ENCODE results near the gene KIF21B.
"Not testable (repeated sequence)": the region's sequence is repeated elsewhere in the genome, so short reads cannot be mapped to it uniquely, and the experiment has no call there.

KIF21B gene

GRCh38 chr1:200968469-200969410 is 54.8 kb downstream of the KIF21B start:
- no peak for DNase-seq

- no peak for DNase-seq
These were observed 55.6 kb downstream of the KIF21B start for GRCh38 chr1:200967693-200968468.

- no peak for DNase-seq
These were observed 56.6 kb downstream of the KIF21B start for GRCh38 chr1:200966934-200967333.

GRCh38 chr1:200965111-200965805 is 58.3 kb downstream of the KIF21B start:
- no peak for DNase-seq

GRCh38 chr1:200963888-200964287 is 59.6 kb downstream of the KIF21B start:
- not testable (repeated sequence) for DNase-seq

GRCh38 chr1:200963076-200963475 is 60.4 kb downstream of the KIF21B start:
- DNase-seq: no peak

- DNase-seq: no peak
These were observed 60.9 kb downstream of the KIF21B start for GRCh38 chr1:200962631-200963030.

GRCh38 chr1:200962151-200962550 is 61.4 kb downstream of the KIF21B start:
- not testable (repeated sequence) for DNase-seq

- no peak for DNase-seq
These were observed 62.6 kb downstream of the KIF21B start for GRCh38 chr1:200960948-200961340.

- DNase-seq: no peak
These were observed 63.1 kb downstream of the KIF21B start for GRCh38 chr1:200960236-200960947.

GRCh38 chr1:200959411-200959921 is 64.0 kb downstream of the KIF21B start:
- DNase-seq: no peak

- DNase-seq: no peak
These were observed 64.9 kb downstream of the KIF21B start for GRCh38 chr1:200958597-200958996.

- DNase-seq: no peak
These were observed 69.1 kb downstream of the KIF21B start for GRCh38 chr1:200954434-200954833.

- DNase-seq: no peak
These were observed 72.5 kb downstream of the KIF21B start for GRCh38 chr1:200951016-200951415.

GRCh38 chr1:200949626-200950025 is 73.9 kb downstream of the KIF21B start:
- DNase-seq: no peak

- no peak for DNase-seq
These were observed 76.4 kb downstream of the KIF21B start for GRCh38 chr1:200947059-200947566.

- no peak for DNase-seq
These were observed 78.4 kb downstream of the KIF21B start for GRCh38 chr1:200945111-200945510.

GRCh38 chr1:200938955-200939354 is 84.6 kb downstream of the KIF21B start:
- DNase-seq: no peak

GRCh38 chr1:200935286-200935962 is 88.1 kb downstream of the KIF21B start:
- not testable (repeated sequence) for DNase-seq

- DNase-seq: no peak
These were observed 88.8 kb downstream of the KIF21B start for GRCh38 chr1:200934676-200935245.

- DNase-seq: no peak
These were observed 91.7 kb downstream of the KIF21B start for GRCh38 chr1:200931776-200932175.
